Suprapubic skin (tissue), 4 donors: ENCODE results near the gene DLG1. TPM values are rescaled to one million over a fixed set of nuclear protein-coding genes. Genes with fewer than 3 reads are reported as not detected.

Experiments used
- DNase-seq, 2 donors: peaks; one replicate each; pipeline ENCODE4 v3.0.0-alpha.2; 2019; ENCODE audit warnings: low spot score in 2 of 2
- H3K27ac ChIP-seq: fragments of 200-600 bp; sonication (generic); one replicate; pipeline ENCODE4 v1.5.1; 2019
- H3K27me3 ChIP-seq: fragments of 200-600 bp; sonication (generic); one replicate; pipeline ENCODE4 v1.5.1; 2019
- H3K36me3 ChIP-seq: fragments of 200-600 bp; sonication (generic); one replicate; pipeline ENCODE4 v1.5.1; 2019
- H3K4me1 ChIP-seq: fragments of 200-600 bp; sonication (generic); one replicate; pipeline ENCODE4 v1.5.1; 2019
- H3K4me3 ChIP-seq: fragments of 200-600 bp; sonication (generic); one replicate; pipeline ENCODE4 v1.5.1; 2019; ENCODE audit warnings: mild to moderate bottlenecking
- H3K9me3 ChIP-seq: fragments of 200-600 bp; sonication (generic); one replicate; pipeline ENCODE4 v1.5.1; 2019
- EP300 ChIP-seq: sonication (generic); formaldehyde crosslinking; IDR thresholded peaks from one replicate; pipeline ENCODE4 v1.6.1; 2017; ENCODE audit warnings: antibody characterized with exemption
- POLR2A ChIP-seq, 2 donors: fragments of 450-650 bp; IDR thresholded peaks; one replicate each; pipeline ENCODE4 v1.6.1; 2017; ENCODE audit warnings: antibody characterized with exemption in 2 of 2, mild to moderate bottlenecking in 2 of 2, moderate library complexity in 2 of 2
- POLR2AphosphoS5 ChIP-seq, 3 donors: sonication (generic); formaldehyde crosslinking; IDR thresholded peaks; one replicate each; pipeline ENCODE4 v1.6.1; 2017; ENCODE audit warnings: antibody characterized with exemption in 3 of 3
- WGBS: methylation state at CpG from one replicate; pipeline ENCODE4 v1.1.5; 2018; 5-methylcytosine and 5-hydroxymethylcytosine counted together
- total RNA-seq, 4 donors: library from RNA; depleted of rRNA; stranded (reverse); fragments of >200 nt; gene quantifications; one replicate each; pipeline ENCODE4 v1.1.0, GENCODE V29; 2016
- TF ChIP-seq, protein P1 (sequence below), 2 donors: fragments of 200-600 bp in 1 of 2; fragments of 450-650 bp in 1 of 2; sonication (generic) in 1 of 2; IDR thresholded peaks; one replicate each; pipeline ENCODE4 v1.5.1; 2016 to 2019; ENCODE audit warnings: antibody characterized with exemption in 2 of 2, mild to moderate bottlenecking in 1 of 2, moderate library complexity in 1 of 2

The DLG1 gene
- total RNA-seq, 4 donors from 2014 or later: 86.2 to 140 (median 103) TPM

DNA sequence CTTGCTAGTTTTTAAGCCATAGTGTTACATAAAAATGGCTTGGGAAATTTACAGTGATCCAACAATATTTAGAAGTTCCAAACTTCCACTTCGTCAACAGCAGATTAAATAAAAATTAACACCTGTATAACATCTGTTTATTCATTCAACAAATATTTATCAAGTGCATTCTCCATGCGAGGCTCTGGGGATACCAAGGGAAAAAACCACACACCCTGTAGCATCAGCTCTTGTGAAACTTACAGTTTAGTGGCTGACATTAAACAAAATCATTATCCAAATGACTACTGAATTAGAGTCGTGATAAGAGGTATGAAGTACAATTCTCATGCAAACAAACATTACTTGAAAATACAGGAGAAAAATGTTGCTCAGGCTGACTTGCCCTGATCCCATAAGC, 122.9 kb downstream of the DLG1 start:
- Histone ChIP-seq H3K9me3 (no peaks in the 10 kb centered on the region), H3K27me3 (no peaks in the 10 kb centered on the region), H3K4me1 (peaks cover 2% of the 10 kb centered on the region), H3K4me3 (no peak overlapping the region), H3K36me3 (no peaks in the 10 kb centered on the region), H3K27ac (no peak overlapping the region)
- no peak for DNase-seq
- TF ChIP-seq EP300: no peak
- no peak for TF ChIP-seq POLR2A (IDR thresholded peaks at IDR 0.05)
- TF ChIP-seq, protein P1, sequence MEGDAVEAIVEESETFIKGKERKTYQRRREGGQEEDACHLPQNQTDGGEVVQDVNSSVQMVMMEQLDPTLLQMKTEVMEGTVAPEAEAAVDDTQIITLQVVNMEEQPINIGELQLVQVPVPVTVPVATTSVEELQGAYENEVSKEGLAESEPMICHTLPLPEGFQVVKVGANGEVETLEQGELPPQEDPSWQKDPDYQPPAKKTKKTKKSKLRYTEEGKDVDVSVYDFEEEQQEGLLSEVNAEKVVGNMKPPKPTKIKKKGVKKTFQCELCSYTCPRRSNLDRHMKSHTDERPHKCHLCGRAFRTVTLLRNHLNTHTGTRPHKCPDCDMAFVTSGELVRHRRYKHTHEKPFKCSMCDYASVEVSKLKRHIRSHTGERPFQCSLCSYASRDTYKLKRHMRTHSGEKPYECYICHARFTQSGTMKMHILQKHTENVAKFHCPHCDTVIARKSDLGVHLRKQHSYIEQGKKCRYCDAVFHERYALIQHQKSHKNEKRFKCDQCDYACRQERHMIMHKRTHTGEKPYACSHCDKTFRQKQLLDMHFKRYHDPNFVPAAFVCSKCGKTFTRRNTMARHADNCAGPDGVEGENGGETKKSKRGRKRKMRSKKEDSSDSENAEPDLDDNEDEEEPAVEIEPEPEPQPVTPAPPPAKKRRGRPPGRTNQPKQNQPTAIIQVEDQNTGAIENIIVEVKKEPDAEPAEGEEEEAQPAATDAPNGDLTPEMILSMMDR (IDR thresholded peaks at IDR 0.05): no peak
- TF ChIP-seq POLR2AphosphoS5 (IDR thresholded peaks at IDR 0.05): no peak
- WGBS: 45% methylated on average over 3 of the region's 3 CpGs

DNA sequence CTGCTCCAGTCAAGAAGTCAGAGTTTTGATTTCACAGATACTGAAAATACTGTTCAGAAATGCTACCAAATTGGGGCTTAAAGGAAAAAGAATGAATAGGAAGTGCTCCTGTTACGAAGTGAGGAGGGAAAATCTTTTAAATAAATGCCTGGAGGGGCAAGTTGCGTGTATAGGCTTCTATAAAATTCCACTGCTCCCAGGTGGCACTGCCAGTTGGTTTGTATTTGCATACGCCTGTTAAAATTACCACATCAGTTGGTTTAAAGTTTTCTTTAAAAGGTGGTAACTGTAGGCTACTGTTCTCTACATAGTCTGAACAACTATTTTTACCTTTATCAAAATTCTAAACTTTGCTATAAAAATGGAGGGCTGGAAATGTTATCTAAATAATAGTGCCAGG, 123.5 kb downstream of the DLG1 start:
- Histone ChIP-seq H3K27me3 (no peaks in the 10 kb centered on the region), H3K27ac (no peak overlapping the region), H3K4me3 (no peak overlapping the region), H3K36me3 (no peaks in the 10 kb centered on the region), H3K9me3 (no peaks in the 10 kb centered on the region), H3K4me1 (peaks cover 2% of the 10 kb centered on the region)
- DNase-seq: no peak
- no peak for TF ChIP-seq POLR2AphosphoS5 (IDR thresholded peaks at IDR 0.05)
- TF ChIP-seq EP300: no peak
- TF ChIP-seq, protein P1 (IDR thresholded peaks at IDR 0.05): no peak
- TF ChIP-seq POLR2A (IDR thresholded peaks at IDR 0.05): no peak
- WGBS: 60% methylated on average over 3 of the region's 3 CpGs

DNA sequence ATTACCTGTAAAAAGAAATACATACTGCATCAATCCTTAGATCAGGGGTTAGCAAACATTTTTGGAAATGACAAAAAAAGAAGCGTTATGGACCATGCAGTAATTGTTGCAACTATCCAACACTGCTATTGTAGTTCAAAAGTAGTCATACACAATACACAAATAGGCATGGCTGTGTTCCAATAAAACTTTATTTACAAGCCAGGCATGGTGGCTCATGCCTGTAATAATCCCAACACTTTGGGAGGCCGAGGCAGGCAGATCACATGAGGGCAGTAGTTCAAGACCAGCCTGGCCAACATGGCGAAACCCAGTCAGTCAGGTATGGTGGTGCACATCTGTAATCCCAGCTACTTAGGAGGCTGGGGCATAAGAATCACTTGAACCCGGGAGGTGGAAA, 124.8 kb downstream of the DLG1 start:
- no peak overlapping the region for H3K27ac ChIP-seq
- H3K4me1 ChIP-seq: peaks cover 2% of the 10 kb centered on the region
- no peaks in the 10 kb centered on the region for H3K27me3 ChIP-seq
- TF ChIP-seq POLR2A (IDR thresholded peaks at IDR 0.05) (no peak), EP300 (no peak), POLR2AphosphoS5 (IDR thresholded peaks at IDR 0.05) (no peak)
- TF ChIP-seq, protein P1 (IDR thresholded peaks at IDR 0.05): no peak
- 92% methylated on average over 4 of the region's 4 CpGs for WGBS
- no peak for DNase-seq
- H3K4me3 ChIP-seq: no peak overlapping the region
- no peaks in the 10 kb centered on the region for H3K36me3 ChIP-seq
- H3K9me3 ChIP-seq: no peaks in the 10 kb centered on the region

DNA sequence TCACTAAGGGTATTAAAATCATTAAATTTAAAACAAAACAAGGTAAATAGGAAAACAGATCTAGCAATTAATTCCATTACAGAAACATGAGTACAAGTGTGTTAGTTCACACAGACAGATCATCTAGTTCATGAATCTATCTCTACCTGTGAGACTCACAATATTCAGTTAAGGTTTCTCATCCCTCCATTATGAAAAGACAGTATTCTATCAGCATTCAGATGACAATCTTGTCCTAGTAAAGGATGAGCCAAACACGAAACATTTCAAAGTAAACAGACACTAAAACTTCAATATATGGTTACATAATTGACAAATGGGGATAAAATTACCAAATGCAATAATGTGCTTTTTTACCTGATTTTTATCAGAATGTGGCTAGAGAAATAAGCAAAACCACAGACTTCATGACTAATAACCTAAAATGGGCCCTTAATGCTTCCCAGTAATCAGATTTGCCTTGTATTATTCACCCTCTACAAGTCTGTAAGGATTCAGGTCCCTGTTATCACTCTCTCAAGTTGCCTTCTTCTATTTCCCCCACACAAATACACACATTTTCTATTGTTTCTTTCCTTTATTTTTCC, 126.8 kb downstream of the DLG1 start:
- WGBS: 61% methylated on average over 1 of the region's 1 CpG
- H3K9me3 ChIP-seq: no peaks in the 10 kb centered on the region
- TF ChIP-seq POLR2A (IDR thresholded peaks at IDR 0.05): no peak

DNA sequence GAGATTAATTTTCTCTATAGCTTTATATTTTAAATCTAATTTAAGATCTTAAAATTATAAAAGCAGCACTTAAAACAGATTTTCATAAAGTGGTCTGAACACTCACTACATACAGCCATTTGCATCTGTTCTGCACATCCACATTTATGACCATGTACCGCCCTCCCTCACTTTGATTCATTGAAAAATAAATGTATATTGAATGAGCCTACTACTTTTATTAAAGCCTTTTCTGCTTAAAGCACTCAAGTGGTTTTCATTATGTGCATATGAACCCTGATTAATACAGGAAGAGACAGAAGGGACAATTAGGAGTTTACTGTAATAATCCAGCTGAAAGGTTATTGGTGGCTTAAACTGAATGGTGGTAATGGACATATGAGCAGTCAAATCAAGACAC, 129.4 kb downstream of the DLG1 start:
- H3K4me3 ChIP-seq: no peak overlapping the region
- 86% methylated on average over 1 of the region's 1 CpG for WGBS
- H3K27me3 ChIP-seq: no peaks in the 10 kb centered on the region
- no peak overlapping the region for H3K27ac ChIP-seq
- H3K4me1 ChIP-seq: no peaks in the 10 kb centered on the region
- H3K36me3 ChIP-seq: no peaks in the 10 kb centered on the region
- H3K9me3 ChIP-seq: no peaks in the 10 kb centered on the region
- DNase-seq: no peak
- TF ChIP-seq POLR2AphosphoS5 (IDR thresholded peaks at IDR 0.05): no peak
- TF ChIP-seq EP300: no peak
- no peak for TF ChIP-seq POLR2A (IDR thresholded peaks at IDR 0.05)
- TF ChIP-seq, protein P1 (IDR thresholded peaks at IDR 0.05): no peak

More for the DNA sequence above, 126.8 kb downstream of the DLG1 start:
- no peak for DNase-seq
- Histone ChIP-seq H3K4me3 (no peak overlapping the region), H3K36me3 (no peaks in the 10 kb centered on the region), H3K4me1 (peaks cover 2% of the 10 kb centered on the region), H3K27me3 (no peaks in the 10 kb centered on the region), H3K27ac (no peak overlapping the region)

DNA sequence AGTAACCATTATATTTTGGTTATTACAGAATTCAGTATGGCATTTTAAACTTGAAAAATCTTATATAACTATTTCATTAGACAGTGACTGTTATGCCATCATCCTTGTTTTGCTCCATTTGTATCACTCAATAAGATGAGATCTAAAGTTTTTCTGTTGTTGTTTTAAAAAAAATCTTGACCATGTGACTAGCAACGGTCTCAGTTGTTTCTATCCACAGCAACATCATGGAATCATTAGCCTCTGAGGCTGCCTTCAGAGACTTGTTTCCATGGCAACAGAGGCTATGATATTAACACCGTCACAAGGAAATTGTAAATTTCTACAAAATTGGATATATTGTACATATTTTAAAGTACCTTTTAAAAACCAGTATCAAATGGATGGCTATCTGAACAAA, 129.8 kb downstream of the DLG1 start:
- 50% methylated on average over 2 of the region's 2 CpGs for WGBS

More for the DNA sequence above, 129.8 kb downstream of the DLG1 start:
- no peak for DNase-seq
- Histone ChIP-seq H3K4me3 (no peak overlapping the region), H3K4me1 (no peaks in the 10 kb centered on the region), H3K27ac (no peak overlapping the region), H3K9me3 (no peaks in the 10 kb centered on the region), H3K36me3 (no peaks in the 10 kb centered on the region), H3K27me3 (no peaks in the 10 kb centered on the region)
- TF ChIP-seq POLR2AphosphoS5 (IDR thresholded peaks at IDR 0.05) (no peak), EP300 (no peak), POLR2A (IDR thresholded peaks at IDR 0.05) (no peak)
- TF ChIP-seq, protein P1 (IDR thresholded peaks at IDR 0.05): no peak
